Measurements from ENCODE around the gene NGB. TPM values are rescaled to one million over a fixed set of nuclear protein-coding genes. Genes with fewer than 3 reads are reported as not detected.

NGB gene
- total and polyA plus RNA-seq, 2 experiments from 2014 or later: 0.09 TPM; not detected in 1

DNA sequence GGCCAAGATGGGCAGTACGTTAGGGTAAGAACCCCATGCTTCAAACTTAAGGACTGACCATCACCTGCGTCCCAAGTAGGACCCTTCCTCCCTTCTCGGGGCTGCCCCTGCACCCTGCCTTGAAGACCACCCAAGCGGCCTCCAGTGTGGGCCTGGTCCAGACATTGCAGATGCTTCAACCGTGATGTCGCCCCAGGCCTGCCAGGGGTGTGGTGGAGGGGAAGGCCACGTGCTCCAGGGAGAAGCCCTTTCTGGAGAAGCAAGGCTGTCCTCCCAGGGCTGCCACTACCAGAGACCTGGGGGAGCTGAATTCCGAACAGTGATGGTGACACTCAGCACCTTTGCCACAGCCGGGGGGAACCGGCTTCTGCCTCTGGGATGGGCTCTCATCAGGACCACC lies 13.3 kb downstream of the NGB start:
- no peak for DNase-seq (ENCODE audit: low read depth in 1 of 2, low spot score in 1 of 2)
- TF ChIP-seq, protein P1, sequence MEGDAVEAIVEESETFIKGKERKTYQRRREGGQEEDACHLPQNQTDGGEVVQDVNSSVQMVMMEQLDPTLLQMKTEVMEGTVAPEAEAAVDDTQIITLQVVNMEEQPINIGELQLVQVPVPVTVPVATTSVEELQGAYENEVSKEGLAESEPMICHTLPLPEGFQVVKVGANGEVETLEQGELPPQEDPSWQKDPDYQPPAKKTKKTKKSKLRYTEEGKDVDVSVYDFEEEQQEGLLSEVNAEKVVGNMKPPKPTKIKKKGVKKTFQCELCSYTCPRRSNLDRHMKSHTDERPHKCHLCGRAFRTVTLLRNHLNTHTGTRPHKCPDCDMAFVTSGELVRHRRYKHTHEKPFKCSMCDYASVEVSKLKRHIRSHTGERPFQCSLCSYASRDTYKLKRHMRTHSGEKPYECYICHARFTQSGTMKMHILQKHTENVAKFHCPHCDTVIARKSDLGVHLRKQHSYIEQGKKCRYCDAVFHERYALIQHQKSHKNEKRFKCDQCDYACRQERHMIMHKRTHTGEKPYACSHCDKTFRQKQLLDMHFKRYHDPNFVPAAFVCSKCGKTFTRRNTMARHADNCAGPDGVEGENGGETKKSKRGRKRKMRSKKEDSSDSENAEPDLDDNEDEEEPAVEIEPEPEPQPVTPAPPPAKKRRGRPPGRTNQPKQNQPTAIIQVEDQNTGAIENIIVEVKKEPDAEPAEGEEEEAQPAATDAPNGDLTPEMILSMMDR (IDR thresholded peaks at IDR 0.05; ENCODE audit: low read depth, low read length): no peak
- H3K36me3 ChIP-seq: no peaks in the 10 kb centered on the region

DNA sequence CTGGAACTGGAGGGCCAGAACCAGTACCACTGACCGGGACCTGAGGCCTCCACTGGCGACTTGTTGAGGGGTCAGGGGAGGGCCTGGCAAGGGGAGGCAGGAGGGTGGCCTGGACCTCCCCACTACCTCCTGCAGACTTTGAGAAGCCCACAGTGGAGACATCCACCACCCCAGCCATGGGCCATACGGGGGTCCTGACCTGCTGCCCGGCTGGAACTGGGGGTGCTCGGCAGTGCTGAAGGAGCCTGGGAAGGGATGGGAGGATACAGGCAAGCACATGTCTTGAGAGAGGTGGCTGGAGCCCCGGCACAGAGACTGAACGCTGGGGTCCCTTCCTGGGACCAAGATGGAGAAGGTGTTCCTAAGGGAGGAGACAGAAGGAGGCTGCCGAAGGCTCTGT lies 14.3 kb downstream of the NGB start:
- Histone ChIP-seq H3K4me1 (ENCODE audit: low read depth) (no peaks in the 10 kb centered on the region), H3K9me3 (ENCODE audit: low read depth) (no peaks in the 10 kb centered on the region), H3K27ac (no peak overlapping the region), H3K36me3 (no peaks in the 10 kb centered on the region), H3K4me3 (no peak overlapping the region), H3K27me3 (no peaks in the 10 kb centered on the region)
- TF ChIP-seq, protein P1 (IDR thresholded peaks at IDR 0.05; ENCODE audit: low read depth, low read length): no peak
- DNase-seq (ENCODE audit: low read depth in 1 of 2, low spot score in 1 of 2): no peak

More for the DNA sequence above, 13.3 kb downstream of the NGB start:
- Histone ChIP-seq H3K9me3 (ENCODE audit: low read depth) (no peaks in the 10 kb centered on the region), H3K4me1 (ENCODE audit: low read depth) (no peaks in the 10 kb centered on the region), H3K4me3 (no peak overlapping the region), H3K27me3 (no peaks in the 10 kb centered on the region), H3K27ac (no peak overlapping the region)

DNA sequence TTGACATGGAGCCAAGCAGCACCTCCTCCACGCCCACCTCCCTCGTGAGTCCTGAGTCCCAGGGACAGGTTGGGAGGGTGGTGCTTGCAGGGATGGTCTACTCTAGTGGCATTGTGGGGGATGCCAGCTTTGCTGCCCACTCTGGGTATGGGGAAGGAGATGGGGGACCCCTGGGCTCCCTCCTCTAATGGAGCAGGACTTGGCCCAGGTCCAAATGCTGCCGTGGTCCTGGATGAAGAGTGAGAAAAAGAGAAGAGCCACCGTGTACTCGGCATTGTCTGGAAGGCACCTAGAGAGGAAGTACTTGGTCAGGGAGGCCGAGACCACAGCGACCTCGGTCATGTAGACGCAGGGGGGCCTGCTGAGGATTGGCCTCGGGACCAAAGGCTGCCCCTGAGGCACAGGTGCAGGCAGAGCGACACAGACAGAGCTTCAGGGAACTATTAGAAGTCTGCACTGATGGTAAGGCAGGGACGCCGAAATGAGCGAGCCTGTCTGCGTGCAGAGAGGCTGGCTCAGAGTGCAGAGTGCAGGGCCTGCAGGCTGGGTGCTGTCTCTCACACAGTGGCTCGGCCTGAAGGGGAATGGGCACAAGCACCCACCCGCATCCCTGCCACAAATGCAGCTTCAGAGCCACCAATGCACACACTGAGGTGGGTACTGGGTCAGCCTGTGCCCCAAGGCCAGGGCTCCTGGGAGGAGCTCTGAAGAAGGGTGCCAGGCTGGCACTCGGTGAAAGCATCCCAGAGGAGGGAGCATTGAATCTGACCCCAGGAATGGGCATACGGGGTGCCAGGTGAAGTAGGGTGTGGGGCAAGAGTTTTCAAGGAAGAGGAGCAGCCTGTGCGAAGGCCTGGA lies 17.4 kb downstream of the NGB start:
- Histone ChIP-seq H3K27ac (no peak overlapping the region), H3K4me1 (ENCODE audit: low read depth) (no peaks in the 10 kb centered on the region), H3K27me3 (no peaks in the 10 kb centered on the region), H3K4me3 (no peak overlapping the region), H3K36me3 (no peaks in the 10 kb centered on the region), H3K9me3 (ENCODE audit: low read depth) (no peaks in the 10 kb centered on the region)
- TF ChIP-seq, protein P1 (IDR thresholded peaks at IDR 0.05; ENCODE audit: low read depth, low read length): no peak
- DNase-seq (ENCODE audit: low read depth in 1 of 2, low spot score in 1 of 2): no peak

DNA sequence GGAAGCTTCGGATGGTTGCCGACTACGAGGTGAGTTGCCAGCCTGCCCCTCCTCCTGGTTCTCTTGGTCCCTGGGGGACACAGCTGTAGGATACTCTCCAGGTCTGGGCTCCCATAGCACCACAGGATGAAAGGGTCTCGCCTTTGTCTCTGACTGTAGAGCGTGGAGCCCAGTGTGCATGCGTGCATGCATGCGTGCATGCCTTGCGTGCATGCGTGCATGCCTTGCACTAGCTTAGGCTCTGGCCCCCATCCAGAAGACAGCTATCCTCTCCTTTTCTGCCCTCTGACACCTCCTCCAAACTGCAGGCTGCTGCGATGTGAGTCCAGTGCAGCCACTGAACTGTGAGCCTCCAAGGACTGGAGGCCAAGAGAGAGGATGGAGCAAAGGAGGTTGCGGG lies 19.1 kb downstream of the NGB start:
- H3K9me3 ChIP-seq (ENCODE audit: low read depth): no peaks in the 10 kb centered on the region
- H3K27me3 ChIP-seq: no peaks in the 10 kb centered on the region
- no peaks in the 10 kb centered on the region for H3K4me1 ChIP-seq (ENCODE audit: low read depth)
- H3K27ac ChIP-seq: no peak overlapping the region
- no peak for DNase-seq (ENCODE audit: low read depth in 1 of 2, low spot score in 1 of 2)
- no peak overlapping the region for H3K4me3 ChIP-seq
- no peaks in the 10 kb centered on the region for H3K36me3 ChIP-seq
- TF ChIP-seq, protein P1 (IDR thresholded peaks at IDR 0.05; ENCODE audit: low read depth, low read length): no peak

DNA sequence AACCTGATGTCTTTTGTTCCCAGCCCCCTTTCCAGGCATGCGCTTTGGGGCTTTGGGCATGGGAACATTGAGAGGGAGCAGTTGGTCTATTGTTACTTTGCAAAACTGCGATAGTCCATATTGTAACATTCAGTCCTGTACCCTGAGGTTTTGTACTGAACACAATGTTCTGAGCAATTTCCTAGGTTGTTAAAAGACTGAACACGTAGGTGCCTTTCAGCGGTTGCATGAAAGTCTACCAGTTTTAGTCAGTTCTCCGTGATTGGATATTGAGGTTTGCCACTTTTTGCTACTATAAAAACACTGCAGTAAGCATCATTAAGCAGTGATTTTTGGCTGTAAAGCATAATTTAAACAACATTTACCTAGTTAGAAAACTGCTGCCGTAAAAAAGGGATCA lies 20.1 kb downstream of the NGB start:
- Histone ChIP-seq H3K9me3 (ENCODE audit: low read depth) (no peaks in the 10 kb centered on the region), H3K4me3 (no peak overlapping the region)
- DNase-seq (ENCODE audit: low read depth in 1 of 2, low spot score in 1 of 2): no peak

More for the DNA sequence above, 20.1 kb downstream of the NGB start:
- TF ChIP-seq, protein P1 (IDR thresholded peaks at IDR 0.05; ENCODE audit: low read depth, low read length): no peak
- H3K27me3 ChIP-seq: no peaks in the 10 kb centered on the region
- H3K36me3 ChIP-seq: no peaks in the 10 kb centered on the region
- H3K27ac ChIP-seq: no peak overlapping the region
- H3K4me1 ChIP-seq (ENCODE audit: low read depth): no peaks in the 10 kb centered on the region
